Colonic mucosa (tissue), 4 donors: ENCODE measurements around the gene CSAD. TPM values are rescaled to one million over a fixed set of nuclear protein-coding genes. Genes with fewer than 3 reads are reported as not detected.

Source experiments
- DNase-seq: peaks from one replicate; pipeline ENCODE4 v3.0.0-alpha.2; 2020
- H3K27ac ChIP-seq: fragments of 200-600 bp; one replicate; pipeline ENCODE4 v1.8.0; 2021
- H3K27me3 ChIP-seq: fragments of 200-600 bp; one replicate; pipeline ENCODE4 v1.8.0; 2021
- H3K36me3 ChIP-seq: fragments of 200-600 bp; one replicate; pipeline ENCODE4 v1.8.0; 2021
- H3K4me1 ChIP-seq: fragments of 200-600 bp; one replicate; pipeline ENCODE4 v1.8.0; 2021; ENCODE audit warnings: mild to moderate bottlenecking
- H3K4me3 ChIP-seq: fragments of 200-600 bp; one replicate; pipeline ENCODE4 v1.8.0; 2021
- H3K9ac ChIP-seq, 2 donors: one replicate each; pipeline ENCODE4 v1.7.0; 2013; ENCODE audit warnings: control low read depth in 2 of 2, low read depth in 2 of 2, low read length in 2 of 2
- H3K9me3 ChIP-seq: fragments of 200-600 bp; one replicate; pipeline ENCODE4 v1.8.0; 2021
- intact Hi-C: fragments of 100-400 bp; cut with DNase I; formaldehyde crosslinking; loops from one replicate; pipeline ENCODE4 v1.14.1; 2022
- total RNA-seq, 2 donors: library from RNA; stranded (reverse); fragmentation: NEBNext Ultra II Directional in 1 of 2; extraction: Animal tissue kit (Norgen Biotek cat#: 25700) in 1 of 2; gene quantifications; one replicate each; pipeline ENCODE4 v1.2.1, GENCODE V29; 2021
- TF ChIP-seq, protein P1 (sequence below): fragments of 200-600 bp; IDR thresholded peaks from one replicate; pipeline ENCODE4 v1.8.0; 2022; ENCODE audit warnings: antibody characterized with exemption, mild to moderate bottlenecking
- donor health status: healthy.
- donor health status: DM: no; HTN: no; CAD: no.
- donor health status: DM: no; HTN: no; CAD: no.

The CSAD gene
- total RNA-seq, 2 donors from 2014 or later: 9.1 to 20.4 TPM

DNA sequence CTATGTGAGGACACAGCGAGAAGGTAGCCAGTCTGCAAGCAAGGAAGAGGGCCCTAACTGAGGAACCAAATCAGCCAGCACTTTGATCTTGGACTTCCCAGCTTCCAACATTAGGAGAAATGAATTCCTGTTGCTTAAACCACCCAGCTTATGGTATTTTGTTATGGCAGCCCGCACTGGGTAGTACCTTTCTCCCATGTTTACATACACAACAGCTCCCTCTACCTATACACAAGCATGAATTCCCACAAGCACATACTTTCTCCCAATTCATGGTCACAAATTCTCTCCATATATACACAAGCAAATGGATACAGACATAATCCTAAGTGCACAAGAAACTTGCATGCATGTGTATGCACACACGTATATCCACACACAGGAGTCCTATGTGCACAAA, 19.0 kb upstream of the CSAD start:
- TF ChIP-seq, protein P1, sequence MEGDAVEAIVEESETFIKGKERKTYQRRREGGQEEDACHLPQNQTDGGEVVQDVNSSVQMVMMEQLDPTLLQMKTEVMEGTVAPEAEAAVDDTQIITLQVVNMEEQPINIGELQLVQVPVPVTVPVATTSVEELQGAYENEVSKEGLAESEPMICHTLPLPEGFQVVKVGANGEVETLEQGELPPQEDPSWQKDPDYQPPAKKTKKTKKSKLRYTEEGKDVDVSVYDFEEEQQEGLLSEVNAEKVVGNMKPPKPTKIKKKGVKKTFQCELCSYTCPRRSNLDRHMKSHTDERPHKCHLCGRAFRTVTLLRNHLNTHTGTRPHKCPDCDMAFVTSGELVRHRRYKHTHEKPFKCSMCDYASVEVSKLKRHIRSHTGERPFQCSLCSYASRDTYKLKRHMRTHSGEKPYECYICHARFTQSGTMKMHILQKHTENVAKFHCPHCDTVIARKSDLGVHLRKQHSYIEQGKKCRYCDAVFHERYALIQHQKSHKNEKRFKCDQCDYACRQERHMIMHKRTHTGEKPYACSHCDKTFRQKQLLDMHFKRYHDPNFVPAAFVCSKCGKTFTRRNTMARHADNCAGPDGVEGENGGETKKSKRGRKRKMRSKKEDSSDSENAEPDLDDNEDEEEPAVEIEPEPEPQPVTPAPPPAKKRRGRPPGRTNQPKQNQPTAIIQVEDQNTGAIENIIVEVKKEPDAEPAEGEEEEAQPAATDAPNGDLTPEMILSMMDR: no peak
- H3K4me1 ChIP-seq: peaks cover 15% of the 10 kb centered on the region
- no peak overlapping the region for H3K27ac ChIP-seq
- no peak overlapping the region for H3K4me3 ChIP-seq
- DNase-seq: no peak
- intact Hi-C loops: loop anchor here (5.0 kb wide), 1 partner anchor 132 kb away; no protein-coding TSS in a partner anchor
- H3K36me3 ChIP-seq: no peaks in the 10 kb centered on the region
- no peaks in the 10 kb centered on the region for H3K9me3 ChIP-seq
- no peaks in the 10 kb centered on the region for H3K27me3 ChIP-seq
- no peak overlapping the region for H3K9ac ChIP-seq

- H3K36me3 ChIP-seq: no peaks in the 10 kb centered on the region
- no peaks in the 10 kb centered on the region for H3K27me3 ChIP-seq
- no peak for DNase-seq
- H3K9me3 ChIP-seq: no peaks in the 10 kb centered on the region
- H3K4me3 ChIP-seq: no peak overlapping the region
- no peak overlapping the region for H3K27ac ChIP-seq
- intact Hi-C loops: loop anchor here (5.0 kb wide), 1 partner anchor 131 kb away; no protein-coding TSS in a partner anchor
- TF ChIP-seq, protein P1: no peak
- H3K4me1 ChIP-seq: peaks cover 15% of the 10 kb centered on the region
- H3K9ac ChIP-seq: no peak overlapping the region
These were observed 17.9 kb upstream of the CSAD start for GRCh38 chr12:53198486-53199110.

- H3K4me3 ChIP-seq: no peak overlapping the region
- intact Hi-C loops: loop anchor here (2.0 to 5.0 kb wide), 2 partner anchors 38 to 130 kb away; no protein-coding TSS in a partner anchor
These were observed 16.4 kb upstream of the CSAD start for GRCh38 chr12:53197011-53197640.

GRCh38 chr12:53196486-53196885, 15.8 kb upstream of the CSAD start:
- H3K4me3 ChIP-seq: no peak overlapping the region
- no peak overlapping the region for H3K27ac ChIP-seq
- no peak for DNase-seq
- peaks cover 12% of the 10 kb centered on the region for H3K4me1 ChIP-seq
- no peak overlapping the region for H3K9ac ChIP-seq
- intact Hi-C loops: loop anchor here (2.0 to 5.0 kb wide), 2 partner anchors 38 to 129 kb away; no protein-coding TSS in a partner anchor
- TF ChIP-seq, protein P1: no peak
- H3K27me3 ChIP-seq: no peaks in the 10 kb centered on the region
- no peaks in the 10 kb centered on the region for H3K36me3 ChIP-seq
- no peaks in the 10 kb centered on the region for H3K9me3 ChIP-seq

More at GRCh38 chr12:53197011-53197640, 16.4 kb upstream of the CSAD start:
- Histone ChIP-seq H3K4me1 (peaks cover 15% of the 10 kb centered on the region), H3K9me3 (no peaks in the 10 kb centered on the region), H3K9ac (no peak overlapping the region), H3K27me3 (no peaks in the 10 kb centered on the region), H3K27ac (no peak overlapping the region), H3K36me3 (no peaks in the 10 kb centered on the region)
- TF ChIP-seq, protein P1: no peak
- DNase-seq: no peak

GRCh38 chr12:53195516-53196420, 15.0 kb upstream of the CSAD start:
- Histone ChIP-seq H3K9me3 (no peaks in the 10 kb centered on the region), H3K4me3 (no peak overlapping the region), H3K36me3 (no peaks in the 10 kb centered on the region), H3K27ac (no peak overlapping the region), H3K9ac (no peak overlapping the region), H3K4me1 (peaks cover 11% of the 10 kb centered on the region), H3K27me3 (no peaks in the 10 kb centered on the region)
- TF ChIP-seq, protein P1: no peak
- intact Hi-C loops: loop anchor here (2.0 to 5.0 kb wide), 2 partner anchors 37 to 128 kb away; no protein-coding TSS in a partner anchor
- no peak for DNase-seq
